GM23338 (cell line): ENCODE results near the gene ARL8B.

Experiments used
- EZH2 ChIP-seq: fragments of 200-600 bp; sonication (generic); IDR thresholded peaks from one replicate; pipeline ENCODE4 v1.8.0; 2017; ENCODE audit warnings: antibody characterized with exemption, mild to moderate bottlenecking, low read depth; ENCODE audit not compliant: unreplicated experiment
- POLR2AphosphoS5 ChIP-seq: IDR thresholded peaks from 2 replicates; pipeline ENCODE4 v1.6.1; 2016; ENCODE audit warnings: antibody characterized with exemption, low read depth
- TF ChIP-seq, protein P1 (sequence below), 2 experiments: fragments of 200-600 bp in 1 of 2; sonication (generic) in 1 of 2; conservative IDR thresholded peaks; 2 replicates each; pipeline versions ENCODE4 v1.5.1 to v1.6.1; 2016 to 2017; ENCODE audit warnings: antibody characterized with exemption in 2 of 2, low read depth in 2 of 2, mild to moderate bottlenecking in 2 of 2, moderate library complexity in 1 of 2
- TF ChIP-seq, protein P2 (sequence below): IDR thresholded peaks from one replicate; pipeline ENCODE4 v1.6.1; 2018; ENCODE audit warnings: antibody characterized with exemption; ENCODE audit not compliant: unreplicated experiment

DNA sequence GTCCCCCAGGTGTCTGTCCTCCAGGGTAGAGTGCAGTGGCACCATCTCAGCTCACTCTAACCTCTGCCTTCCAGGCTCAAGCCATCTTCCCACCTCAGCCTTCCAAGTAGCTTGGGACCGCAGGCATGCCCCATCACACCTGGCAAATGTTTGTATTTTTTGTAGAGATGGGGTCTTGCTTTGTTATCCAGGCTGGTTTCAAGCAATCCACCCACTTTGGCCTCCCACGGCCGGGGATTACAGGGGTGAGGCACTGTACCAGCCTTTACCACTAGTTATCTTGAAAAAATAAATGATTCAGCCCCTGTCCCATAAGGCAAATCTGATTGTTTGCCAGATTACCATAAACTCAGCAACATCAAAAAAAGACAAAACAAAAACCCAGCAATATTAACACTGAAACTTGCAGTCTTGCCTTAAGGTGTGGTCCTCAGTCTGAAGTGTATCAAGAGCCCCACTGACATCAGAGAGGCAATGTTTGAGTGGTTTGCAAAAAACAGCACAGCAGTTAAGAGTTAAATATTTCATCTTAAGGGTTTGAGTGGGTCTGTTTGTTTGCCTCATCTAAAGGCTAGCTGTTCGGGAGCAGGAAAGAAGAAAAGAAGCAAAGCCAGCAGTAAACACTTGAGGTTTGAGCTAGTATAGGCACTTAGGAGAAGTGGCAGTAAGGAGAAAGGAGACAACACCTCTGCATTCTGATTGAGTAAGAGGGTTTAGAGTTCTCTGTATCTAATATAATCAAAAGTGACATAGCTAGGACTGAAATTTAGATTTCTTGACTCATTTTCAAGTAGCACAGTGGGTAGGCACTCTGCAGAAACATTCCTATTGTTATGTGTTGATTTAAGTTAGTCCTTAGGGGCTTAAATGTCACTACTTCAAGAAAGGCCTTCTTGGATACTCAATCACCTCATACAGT lies 39.1 kb downstream of the ARL8B start:
- TF ChIP-seq EZH2 (no peak), POLR2AphosphoS5 (no peak)
- TF ChIP-seq, protein P1, sequence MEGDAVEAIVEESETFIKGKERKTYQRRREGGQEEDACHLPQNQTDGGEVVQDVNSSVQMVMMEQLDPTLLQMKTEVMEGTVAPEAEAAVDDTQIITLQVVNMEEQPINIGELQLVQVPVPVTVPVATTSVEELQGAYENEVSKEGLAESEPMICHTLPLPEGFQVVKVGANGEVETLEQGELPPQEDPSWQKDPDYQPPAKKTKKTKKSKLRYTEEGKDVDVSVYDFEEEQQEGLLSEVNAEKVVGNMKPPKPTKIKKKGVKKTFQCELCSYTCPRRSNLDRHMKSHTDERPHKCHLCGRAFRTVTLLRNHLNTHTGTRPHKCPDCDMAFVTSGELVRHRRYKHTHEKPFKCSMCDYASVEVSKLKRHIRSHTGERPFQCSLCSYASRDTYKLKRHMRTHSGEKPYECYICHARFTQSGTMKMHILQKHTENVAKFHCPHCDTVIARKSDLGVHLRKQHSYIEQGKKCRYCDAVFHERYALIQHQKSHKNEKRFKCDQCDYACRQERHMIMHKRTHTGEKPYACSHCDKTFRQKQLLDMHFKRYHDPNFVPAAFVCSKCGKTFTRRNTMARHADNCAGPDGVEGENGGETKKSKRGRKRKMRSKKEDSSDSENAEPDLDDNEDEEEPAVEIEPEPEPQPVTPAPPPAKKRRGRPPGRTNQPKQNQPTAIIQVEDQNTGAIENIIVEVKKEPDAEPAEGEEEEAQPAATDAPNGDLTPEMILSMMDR (conservative IDR thresholded peaks at IDR 0.05; ENCODE audit: low read depth in 2 of 2): no peak
- TF ChIP-seq, protein P2, sequence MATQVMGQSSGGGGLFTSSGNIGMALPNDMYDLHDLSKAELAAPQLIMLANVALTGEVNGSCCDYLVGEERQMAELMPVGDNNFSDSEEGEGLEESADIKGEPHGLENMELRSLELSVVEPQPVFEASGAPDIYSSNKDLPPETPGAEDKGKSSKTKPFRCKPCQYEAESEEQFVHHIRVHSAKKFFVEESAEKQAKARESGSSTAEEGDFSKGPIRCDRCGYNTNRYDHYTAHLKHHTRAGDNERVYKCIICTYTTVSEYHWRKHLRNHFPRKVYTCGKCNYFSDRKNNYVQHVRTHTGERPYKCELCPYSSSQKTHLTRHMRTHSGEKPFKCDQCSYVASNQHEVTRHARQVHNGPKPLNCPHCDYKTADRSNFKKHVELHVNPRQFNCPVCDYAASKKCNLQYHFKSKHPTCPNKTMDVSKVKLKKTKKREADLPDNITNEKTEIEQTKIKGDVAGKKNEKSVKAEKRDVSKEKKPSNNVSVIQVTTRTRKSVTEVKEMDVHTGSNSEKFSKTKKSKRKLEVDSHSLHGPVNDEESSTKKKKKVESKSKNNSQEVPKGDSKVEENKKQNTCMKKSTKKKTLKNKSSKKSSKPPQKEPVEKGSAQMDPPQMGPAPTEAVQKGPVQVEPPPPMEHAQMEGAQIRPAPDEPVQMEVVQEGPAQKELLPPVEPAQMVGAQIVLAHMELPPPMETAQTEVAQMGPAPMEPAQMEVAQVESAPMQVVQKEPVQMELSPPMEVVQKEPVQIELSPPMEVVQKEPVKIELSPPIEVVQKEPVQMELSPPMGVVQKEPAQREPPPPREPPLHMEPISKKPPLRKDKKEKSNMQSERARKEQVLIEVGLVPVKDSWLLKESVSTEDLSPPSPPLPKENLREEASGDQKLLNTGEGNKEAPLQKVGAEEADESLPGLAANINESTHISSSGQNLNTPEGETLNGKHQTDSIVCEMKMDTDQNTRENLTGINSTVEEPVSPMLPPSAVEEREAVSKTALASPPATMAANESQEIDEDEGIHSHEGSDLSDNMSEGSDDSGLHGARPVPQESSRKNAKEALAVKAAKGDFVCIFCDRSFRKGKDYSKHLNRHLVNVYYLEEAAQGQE: no peak
